HG02973 (cell line): ENCODE results near the gene NR2C2AP.
"Not testable (repeated sequence)": the region's sequence is repeated elsewhere in the genome, so short reads cannot be mapped to it uniquely, and the experiment has no call there.

Experiments
- ATAC-seq: cut with Tn5 transposase; IDR thresholded peaks from one replicate; pipeline ENCODE4 v1.9.1; 2021; ENCODE audit warnings: moderate library complexity; ENCODE audit not compliant: unreplicated experiment

Gene NR2C2AP

DNA sequence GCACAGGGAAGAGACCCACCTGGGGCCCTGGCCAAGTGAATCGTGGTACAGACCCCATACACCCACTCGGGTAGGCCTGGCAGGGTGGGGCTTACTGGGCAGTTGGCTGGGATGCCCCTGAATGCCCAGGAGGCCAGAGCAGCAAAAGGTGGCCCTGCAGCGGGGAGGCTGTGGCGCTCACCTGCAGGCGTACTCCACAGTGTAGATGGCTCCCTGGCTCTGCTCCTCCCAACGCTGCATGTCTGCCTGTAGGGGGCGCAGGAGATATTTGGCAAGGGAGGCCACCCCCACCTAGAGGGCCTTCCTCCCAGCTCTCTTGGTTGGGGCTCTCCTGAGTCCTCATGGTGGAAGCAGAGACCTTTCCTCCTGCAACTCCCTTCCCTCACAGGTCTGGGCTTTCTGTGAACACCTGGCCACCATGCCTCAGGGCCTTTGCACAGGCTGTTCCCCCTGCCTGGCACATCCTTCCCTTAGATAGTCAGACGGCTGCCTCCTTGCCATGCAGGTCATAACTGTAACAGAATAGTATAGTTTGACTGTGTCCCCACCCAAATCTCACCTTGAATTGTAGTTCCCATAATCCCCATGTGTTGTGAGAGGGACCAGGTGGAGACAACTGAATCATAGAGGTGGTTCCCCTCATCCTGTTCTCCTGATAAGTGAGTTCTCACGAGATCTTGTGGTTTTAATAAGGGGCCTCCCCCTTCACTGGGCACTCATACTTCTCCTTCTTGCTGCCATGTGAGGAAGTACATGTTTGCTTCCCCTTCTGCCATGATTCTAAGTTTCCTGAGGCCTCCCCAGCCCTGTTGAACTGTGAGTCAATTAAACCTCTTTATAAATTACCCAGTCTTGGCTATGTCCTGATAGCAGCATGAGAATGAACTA lies 17.1 kb downstream of the NR2C2AP start:
- no peak for ATAC-seq

DNA sequence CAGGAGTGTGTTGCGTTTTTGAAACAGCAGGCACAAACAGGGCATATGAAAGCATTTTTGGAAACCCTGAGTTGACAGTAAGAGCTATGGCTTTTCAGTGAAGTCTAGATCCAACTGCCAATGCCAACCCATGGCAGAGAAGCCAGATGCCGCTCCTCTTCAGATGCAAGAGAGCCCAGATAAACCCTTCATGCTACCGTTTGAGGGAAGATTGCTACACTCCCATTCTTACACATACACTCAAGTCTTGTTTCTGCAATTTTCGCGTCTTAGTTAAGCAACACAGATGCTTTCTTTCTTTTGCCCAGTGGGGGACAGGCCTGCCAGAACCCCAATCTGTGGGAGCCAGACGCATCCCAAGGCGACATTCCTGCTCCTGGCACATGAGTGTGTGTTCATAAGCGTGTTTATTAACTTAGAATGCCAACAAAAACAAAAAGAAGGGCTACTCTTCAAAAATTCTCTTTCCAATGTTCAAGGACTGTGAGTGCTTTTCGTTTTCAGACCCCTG lies 21.7 kb downstream of the NR2C2AP start:
- ATAC-seq: no peak

DNA sequence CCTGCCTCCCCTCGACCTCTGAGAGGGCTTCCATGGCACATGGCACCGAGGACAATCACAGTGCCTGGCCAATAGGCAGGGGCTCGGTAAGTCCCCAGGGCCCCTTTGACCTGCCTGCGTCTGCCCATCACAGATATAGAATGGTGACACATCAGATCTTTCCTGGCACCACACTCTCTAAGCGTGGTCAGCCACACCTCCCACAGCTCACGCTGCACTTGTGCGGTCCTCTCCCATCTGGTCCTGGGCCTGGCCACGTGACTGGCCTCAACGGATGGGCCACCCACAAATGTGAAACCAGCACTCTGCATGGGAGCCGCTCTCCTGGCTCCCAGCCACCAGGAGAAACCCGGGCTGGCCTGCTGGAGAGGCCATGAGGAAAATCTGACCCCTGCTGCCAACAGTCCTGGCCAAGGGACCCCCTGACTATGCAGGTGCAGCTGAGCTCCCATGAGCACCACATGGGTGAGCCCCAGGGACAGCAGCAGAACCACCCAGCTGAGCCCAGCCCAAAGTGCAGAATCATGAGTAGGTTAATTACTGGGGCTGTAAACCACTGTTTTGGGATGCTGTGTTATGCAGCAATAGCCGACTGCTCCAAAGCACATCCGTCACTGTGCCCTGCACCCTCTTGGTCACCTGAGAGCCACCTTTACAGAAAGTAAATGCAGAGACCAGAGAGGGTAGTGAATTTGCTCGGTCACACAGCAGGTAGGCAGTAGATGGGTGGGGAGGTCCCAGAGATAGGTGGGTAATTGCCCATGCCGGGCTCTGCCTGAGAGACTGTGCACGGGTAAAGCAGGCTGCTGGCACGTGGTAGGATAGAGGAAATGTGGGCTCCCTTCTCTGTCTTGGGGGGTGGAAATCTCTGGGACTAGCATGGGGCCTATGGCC lies 23.4 kb downstream of the NR2C2AP start:
- ATAC-seq: no peak

DNA sequence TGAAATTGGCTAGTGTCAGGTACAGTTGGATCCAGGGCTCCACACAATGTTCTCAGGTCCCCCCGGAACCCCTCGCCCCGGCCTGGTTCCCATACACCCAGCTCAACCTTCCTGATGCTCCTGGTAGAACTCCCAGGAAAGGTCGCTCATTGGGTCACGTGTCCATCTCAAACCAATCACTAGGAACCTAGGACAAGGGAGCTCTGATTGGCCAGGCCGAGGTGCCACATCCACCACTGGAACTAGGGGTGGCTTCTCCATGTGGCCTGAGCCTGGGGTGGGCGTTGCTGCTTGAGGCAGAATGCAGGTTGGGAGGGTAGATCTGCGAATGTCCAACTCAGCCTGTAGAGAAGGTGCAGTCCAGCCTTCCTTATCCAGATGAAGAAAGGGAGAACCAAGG lies 26.3 kb downstream of the NR2C2AP start:
- no peak for ATAC-seq

DNA sequence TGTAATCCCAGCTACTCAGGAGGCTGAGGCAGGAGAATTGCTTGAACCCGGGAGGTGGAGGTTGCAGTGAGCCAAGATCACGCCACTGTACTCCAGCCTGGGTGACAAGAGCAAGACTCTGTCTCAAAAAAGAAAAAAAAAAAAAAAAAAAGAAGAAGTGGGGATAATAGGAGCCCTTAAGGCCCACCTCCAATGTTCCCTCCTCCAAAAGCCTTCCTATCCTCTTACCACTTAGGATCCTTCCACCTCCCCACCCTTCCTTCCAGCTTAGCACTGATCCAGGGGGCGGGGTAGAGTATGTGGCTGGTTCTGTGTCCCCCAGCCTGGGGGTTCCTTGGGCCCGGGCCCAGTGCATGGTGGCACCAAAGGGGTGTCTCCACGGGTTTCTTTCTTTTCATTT lies 30.0 kb downstream of the NR2C2AP start:
- ATAC-seq: not testable (repeated sequence)

DNA sequence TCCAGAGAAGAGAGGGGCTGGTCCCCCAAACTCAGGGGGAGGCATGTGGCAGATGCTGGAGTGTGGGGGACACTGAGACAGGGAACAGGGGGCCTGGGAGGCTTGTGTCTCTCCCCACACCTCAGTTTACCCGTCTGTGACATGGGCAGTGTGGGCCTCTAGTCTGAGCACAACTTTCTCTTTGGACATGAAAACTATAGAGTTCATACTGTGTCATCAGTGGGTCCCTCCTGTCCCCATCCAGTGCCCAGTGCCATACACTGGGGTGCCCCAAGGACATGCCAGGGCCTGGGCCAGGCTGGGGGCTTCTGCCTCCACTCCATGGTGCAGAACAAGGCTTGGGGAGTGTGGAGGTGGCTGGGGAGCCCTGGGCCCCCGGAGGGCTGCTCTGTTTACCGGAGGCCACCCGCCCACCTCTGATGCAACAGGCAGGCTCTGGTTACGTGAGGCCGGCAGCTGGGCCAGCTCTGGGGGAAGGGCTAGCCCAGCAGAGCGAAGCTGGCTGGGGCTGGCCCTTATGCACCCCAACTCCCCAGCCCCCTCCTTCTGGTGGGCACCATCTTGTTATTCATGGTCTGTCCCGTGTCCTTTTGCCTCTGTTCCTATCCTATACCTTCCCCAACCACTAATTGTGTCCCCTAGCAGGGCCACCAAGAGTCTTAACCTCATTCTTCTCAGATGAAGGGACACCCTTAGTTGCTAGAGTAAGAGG lies 31.2 kb downstream of the NR2C2AP start:
- ATAC-seq: no peak

DNA sequence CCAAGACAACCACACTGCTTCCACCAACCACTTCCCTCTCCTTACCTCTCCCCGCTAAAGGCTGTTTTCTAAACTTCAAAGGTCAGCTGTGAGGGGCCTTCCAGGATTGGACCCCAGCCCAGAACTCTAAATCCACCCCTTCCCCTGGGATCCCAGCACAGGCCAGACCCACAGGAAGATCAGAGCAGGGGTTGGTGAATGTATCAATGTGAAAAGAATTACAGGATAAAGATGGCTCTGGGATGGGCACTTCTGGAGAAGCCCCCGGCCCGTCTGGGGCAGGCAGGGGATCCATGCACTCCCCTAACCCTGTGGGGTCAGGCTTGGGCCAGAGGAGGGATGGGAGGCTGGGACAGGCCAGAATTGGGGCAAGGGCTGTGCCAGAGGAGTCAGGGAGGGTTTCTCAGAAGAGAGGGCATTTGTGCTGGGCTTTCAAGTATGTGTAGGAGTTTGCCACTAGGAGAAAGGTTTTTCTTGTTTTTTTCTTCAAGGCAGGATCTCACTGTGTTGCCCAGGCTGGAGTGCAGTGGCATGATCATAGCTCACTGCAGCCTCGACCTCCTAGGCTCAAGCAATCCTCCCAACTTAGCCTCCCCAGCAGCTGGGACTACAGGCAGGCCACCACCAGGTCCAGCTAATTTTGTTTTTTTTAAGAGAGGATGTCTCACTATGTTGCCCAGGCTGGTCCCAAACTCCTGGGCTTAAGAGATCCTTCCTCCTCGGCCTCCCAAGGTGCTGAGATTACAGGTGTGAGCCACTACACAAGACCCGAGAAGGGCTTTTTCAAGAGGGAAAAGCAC lies 32.1 kb downstream of the NR2C2AP start:
- ATAC-seq: no peak

DNA sequence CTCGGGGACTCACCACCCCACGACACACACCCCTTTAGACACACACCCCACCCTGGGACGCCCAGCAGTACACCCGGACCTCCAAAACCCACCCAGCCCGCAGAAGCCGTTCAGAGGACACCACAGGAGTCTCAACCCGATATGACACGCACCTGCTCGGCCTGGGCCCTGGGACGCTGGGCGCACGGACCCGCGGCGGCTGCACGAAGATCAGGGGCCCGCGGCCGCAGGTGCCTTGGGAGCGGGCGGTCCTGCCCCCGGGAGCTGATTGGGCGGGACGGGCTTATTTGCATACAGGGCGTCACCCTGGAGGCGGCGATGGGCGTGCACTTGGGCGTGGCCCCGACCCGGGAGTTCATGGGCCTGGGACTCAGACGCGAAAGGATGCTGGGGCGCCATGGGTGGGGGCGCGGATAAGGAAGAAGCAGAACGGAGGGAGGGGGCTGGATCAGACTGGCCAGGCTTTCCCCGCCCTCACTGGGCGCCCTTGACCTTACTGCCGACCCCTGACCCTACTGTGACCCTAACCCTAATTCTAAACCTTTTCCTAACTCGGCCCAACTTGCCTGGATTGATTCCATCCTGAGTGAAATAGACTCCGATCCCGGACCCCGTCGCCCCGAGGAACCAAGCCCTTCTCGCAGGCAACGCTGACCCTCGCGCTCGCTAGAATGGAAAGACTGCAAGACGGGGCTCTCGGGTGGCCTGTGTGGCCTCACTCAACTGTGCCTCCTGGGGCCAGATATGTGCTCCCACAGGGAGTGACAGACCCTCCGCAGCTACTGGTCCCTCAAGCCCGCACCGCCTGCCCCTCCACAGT lies 33.0 kb downstream of the NR2C2AP start, which contains the start of gene MEF2B:
TSS of gene MEF2B (minus strand) at position 211 of the 820 bp plus-strand sequence. CDS start 19,528 bp downstream, outside the sequence.
- ATAC-seq: peak; percentile 79

DNA sequence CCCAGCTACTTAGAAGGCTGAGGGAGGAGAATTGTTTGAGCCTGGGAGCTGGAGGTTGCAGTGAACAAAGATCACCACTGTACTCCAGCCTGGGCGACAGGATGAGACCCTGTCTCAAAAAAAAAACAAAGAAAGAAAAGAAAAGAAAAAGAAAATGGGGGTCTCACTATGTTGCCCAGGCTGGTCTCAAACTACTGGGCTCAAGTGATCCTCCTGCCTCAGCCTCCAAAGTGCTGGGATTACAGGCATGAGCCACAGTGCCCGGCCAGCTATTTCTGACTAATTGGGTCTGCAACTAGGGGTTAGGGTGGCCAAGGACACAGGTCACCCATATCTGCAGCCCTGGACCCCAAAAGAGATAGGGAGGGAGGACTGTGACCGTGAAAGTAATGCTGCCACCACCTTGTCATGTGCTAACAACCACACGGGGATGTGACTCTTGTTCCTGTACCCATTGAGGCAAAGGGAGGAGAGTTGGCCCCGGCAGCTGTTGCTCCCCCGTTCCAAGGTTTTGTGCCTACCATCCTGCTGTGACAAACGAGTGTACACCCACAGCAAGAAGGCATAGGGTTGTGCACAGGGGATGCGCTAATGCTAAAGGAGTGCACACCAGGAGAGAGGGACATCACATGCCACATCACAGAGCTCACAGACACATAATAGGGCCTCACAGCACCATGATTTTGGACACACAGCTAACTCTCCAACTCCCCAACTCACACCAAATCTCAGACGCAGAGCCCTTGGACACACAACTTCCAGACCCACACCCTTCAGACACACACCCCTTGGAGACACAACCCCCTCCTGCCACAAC lies 33.8 kb downstream of the NR2C2AP start:
- no peak for ATAC-seq

DNA sequence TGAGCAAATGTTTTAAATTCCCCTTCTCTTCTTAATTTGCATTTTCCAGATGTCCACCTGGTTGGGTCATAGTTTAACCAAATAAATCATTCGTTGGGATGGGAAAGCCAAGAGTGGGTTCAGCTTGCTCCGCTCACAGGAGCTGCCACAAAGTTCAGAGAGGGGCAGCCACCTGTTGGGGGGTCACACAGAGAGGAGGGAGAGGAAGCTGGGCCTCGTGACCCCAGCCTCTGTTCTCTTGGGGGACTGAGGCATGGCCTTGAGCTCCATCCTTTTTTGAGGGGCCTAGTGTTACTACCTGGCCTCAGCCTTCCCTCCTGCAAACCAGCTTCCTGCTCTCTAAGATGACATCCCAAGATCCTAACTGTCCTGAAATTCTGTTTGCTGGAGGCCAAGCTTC lies 35.6 kb downstream of the NR2C2AP start:
- no peak for ATAC-seq

DNA sequence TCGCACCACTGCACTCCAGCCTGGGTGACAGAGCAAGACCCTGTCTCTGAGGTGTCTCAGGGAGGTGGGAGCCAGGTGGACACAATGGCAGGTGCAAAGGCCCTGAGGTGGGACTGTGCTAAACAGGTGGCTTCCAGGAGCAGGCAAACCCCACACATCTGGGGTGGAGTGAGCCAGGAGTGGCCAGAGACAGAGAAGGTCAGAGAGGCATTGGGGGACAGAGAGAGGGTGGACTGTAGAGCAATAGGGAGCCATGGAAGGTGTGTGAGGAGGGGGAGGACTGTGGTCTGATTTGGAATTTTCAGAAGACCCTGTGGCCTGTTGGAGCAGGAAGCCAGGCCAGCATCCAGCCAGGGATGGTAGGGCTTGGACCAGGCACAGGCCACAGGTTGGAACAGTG lies 37.8 kb downstream of the NR2C2AP start:
- ATAC-seq: no peak

DNA sequence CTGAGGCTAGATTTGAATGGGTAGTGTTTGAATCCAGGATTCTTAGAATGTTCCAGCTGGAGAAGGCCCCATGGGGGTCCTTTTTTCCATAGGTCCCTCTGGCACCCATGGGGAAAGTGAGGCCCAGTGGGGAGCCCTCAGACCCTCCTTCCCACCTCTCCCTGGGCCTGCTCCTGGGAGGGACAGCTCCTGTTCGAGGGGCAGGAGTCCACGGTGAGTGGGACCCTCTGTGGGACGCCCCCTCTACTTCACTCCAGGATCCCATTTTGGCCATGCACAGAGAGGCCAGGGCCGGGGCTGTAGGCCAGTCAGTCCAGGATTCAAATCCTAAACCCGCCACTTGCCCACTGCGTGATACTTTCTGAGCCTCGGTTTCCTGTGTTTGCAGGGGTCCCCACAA lies 40.7 kb downstream of the NR2C2AP start:
- ATAC-seq: no peak

DNA sequence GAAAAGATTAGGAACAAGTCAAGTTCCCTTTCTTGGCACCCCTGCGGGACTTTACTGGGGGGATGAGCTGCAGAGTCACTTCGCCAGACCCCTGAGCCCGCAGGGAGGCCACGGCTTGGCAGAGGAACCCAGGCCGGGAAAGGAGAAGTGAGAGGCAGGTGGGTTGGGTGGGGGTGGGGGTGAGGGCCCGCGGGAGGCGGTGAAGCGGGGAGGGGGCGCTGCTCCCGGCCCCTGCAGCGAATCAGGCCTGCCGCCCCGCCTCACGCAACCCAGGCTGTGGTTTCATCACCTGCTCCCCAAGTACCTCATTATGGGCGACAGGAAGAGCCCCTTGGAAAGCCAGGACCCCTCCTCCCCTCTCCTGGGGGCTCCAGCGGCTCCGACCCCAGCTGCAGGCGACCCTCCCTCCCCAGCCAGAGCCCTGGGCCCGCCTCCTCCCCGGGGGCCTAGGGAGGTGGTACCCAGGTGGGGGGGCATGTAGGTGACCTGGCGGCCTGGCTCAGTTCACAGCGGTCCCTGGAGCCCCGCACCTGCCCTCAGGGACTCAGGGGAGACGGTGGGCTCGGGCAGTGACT lies 42.7 kb downstream of the NR2C2AP start:
- no peak for ATAC-seq

DNA sequence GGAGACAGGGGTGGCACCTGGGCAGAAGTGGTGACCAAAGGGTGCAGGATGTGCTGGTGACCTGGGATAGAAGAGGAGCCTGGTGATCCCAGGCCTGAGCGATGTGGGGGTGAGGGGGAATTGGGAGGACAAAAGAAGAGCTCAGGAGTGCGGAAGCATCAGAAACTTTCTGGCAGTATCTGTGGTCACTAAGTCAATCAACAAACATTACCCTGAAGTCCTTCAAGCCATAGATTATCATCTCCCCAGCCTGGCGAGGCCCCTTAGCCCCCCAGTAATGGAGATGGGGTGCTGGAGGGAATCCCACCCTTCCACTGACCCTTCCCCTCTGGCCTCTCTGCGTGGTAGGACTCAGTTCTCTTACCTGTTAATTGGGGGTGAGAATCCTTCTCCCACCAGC lies 43.7 kb downstream of the NR2C2AP start:
- ATAC-seq: no peak

DNA sequence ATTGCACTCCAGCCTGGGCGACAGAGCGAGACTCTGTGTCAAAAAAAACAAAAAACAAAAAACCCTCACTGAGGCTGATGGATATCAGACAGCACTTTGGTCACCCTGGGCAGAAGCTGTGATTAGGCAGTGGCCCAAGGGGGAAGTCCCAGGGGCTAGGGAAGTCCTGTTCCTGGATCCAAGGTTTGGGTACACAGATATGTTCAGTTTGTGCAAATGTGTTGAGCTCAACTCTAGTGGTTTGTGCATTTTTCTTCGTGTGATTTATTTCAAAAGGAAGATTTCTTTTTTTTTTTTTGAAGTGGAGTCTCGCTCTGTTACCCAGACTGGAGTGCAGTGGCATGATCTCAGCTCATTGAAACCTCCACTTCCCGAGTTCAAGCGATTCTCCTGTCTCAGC lies 45.4 kb downstream of the NR2C2AP start:
- no peak for ATAC-seq

DNA sequence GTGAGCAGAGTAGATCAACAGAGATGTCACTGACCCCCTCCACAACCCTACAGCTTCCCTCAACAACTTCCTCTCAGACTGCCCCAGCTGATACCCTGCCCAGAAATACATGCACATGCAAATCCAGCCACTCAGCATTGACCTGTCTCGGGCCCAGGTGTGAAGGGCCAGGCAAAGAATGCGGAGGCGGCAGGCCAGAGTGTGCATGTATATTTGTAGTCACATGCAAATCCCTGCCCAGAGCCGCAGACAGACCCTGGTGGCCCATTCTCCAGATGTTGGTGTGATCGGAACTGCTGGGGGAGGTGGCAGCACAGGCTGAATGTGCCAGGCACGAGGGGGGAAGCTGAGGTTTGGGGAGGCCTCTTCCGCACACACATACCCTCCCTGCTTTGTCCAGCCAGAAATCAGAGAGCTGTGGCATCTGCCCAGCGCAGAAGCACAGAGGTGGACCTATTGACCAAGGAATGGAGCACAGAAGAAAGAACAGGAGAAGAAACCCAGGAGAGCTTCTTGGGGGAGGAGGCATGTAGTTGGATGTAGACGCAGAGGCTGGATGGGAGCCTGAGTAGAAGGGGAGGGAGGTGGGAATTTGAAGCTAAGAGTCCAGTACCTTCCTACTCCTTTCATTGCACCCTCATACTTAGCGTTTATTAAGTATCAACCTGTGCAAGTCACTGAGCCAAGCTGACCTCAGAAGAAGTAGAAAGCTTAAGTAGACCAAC lies 47.6 kb downstream of the NR2C2AP start:
- ATAC-seq: peak; percentile 54

DNA sequence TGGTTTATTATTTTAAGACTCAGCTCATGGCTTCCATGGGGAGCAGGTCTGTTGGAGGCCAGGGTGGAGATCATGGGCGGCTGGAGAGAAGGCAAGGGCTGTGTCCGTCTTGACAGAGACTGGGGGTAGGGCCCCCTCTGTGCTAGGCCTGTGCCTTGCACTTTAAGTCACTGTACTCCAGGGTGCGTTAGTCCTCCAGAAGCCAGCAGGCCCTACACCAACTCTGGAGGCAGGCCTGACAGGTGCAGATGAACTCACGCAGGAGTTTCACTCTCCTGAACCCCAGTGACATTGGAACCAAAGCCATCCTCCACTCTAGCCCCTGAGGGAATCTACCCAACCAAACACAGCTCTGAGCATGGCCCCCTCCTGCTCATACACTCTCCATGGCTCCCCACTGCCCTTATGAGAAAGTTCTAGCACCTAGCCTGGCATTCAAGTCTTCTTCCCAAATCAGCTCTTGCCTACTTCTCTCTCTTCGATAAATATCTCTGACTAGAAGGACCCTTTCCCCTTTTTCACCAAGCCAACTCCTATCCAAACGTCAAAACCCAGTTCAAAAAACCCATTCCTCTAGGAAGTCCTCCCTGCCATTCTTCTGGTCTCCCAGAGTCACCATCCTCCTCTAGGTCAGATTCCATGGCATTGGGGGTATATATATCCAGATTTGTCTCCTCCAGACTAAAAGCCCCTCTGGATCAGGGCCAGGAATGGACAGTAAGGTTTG lies 48.3 kb downstream of the NR2C2AP start:
- ATAC-seq: no peak
